Hepatocyte (in vitro differentiated cells): ENCODE results near the gene NDUFV2.

Experiments used
- CTCF ChIP-seq: fragments of 200-600 bp; sonication (generic); IDR thresholded peaks from 2 replicates; pipeline ENCODE4 v1.5.1; 2016; ENCODE audit warnings: antibody characterized with exemption, mild to moderate bottlenecking; ENCODE audit not compliant: poor library complexity
- EZH2phosphoT487 ChIP-seq: fragments of 200-600 bp; sonication (generic); IDR thresholded peaks from one replicate; pipeline ENCODE4 v1.6.1; 2018; ENCODE audit warnings: antibody characterized with exemption, mild to moderate bottlenecking, low read depth, moderate library complexity; ENCODE audit not compliant: unreplicated experiment, severe bottlenecking

GRCh38 chr18:9053814-9054213, 48.7 kb upstream of the NDUFV2 start:
- TF ChIP-seq EZH2phosphoT487 (no peak), CTCF (no peak)
